Heart left ventricle (tissue), 13 donors: ENCODE results near the gene LIN28A.

Source experiments
- CTCF ChIP-seq, 12 donors: fragments of 200-600 bp; sonication (generic) in 4 of 12; IDR thresholded peaks; one replicate each; pipeline versions ENCODE4 v1.5.0 to v1.8.0; 2018 to 2022; ENCODE audit warnings: antibody characterized with exemption in 12 of 12, mild to moderate bottlenecking in 5 of 12
- POLR2A ChIP-seq, 2 donors: fragments of 450-650 bp; IDR thresholded peaks; one replicate each; pipeline ENCODE4 v1.6.1; 2017; ENCODE audit warnings: antibody characterized with exemption in 2 of 2, mild to moderate bottlenecking in 2 of 2, moderate library complexity in 2 of 2
- donor health status: ischemic (EF 13 %, LVEDD 7.1; RV severe dilation, severe dysfunction).
- donor health status: DM: no; HTN: yes; CAD: no.
- donor health status: DM: no; HTN: no; CAD: no.
- donor health status: ischemic (EF 25% LVEDD 6.9; RV normal size, moderate dysfunction).
- donor health status: ischemic (EF 25% LVEDD 5.7; RV mildly dilated, moderate dysfunction).
- donor health status: ischemic (EF 35%, LVEDD 5.7; RV mildly dilated, moderate dysfunction).
- donor health status: nonischemic (EF 11% LVEDD 7.7; RV severe dilation, severe dysfunction).
- donor health status: DM: yes; HTN: yes; CAD: no.
- donor health status: PGD.
- donor health status: ischemic (EF 29% LVEDD 5.4; RV normal size, mild dysfunction).
- donor health status: nonischemic (EF 23%, LVEDD 6.1; RV moderate dilation, normal function).

- TF ChIP-seq POLR2A (IDR thresholded peaks at IDR 0.05) (no peak), CTCF (IDR thresholded peaks at IDR 0.05) (no peak)
These were observed 36.8 kb upstream of the LIN28A start for GRCh38 chr1:26373789-26374188.
